ENCODE measurements around the gene CC2D2A. TPM values are rescaled to one million over a fixed set of nuclear protein-coding genes. Genes with fewer than 3 reads are reported as not detected.

CC2D2A gene
- total and polyA plus RNA-seq, 2 experiments from 2014 or later: 13.9 to 15.8 TPM

GRCh38 chr4:15478724-15479088, 9.0 kb downstream of the CC2D2A start:
- Mint-ChIP-seq H3K27ac (peak overlapping the region; percentile 94), H3K4me1 (peaks cover 13% of the 10 kb centered on the region), H3K36me3 (ENCODE audit: low read depth) (peaks cover 9% of the 10 kb centered on the region), H3K4me3 (peak overlapping the region; percentile 82), H3K27me3 (ENCODE audit: insufficient read depth, low read depth, poor library complexity) (no peaks in the 10 kb centered on the region), H3K9me3 (no peaks in the 10 kb centered on the region)
- 0 out of 2 replicates have a peak overlapping the region, but pooled peaks have one; percentile 90 for H3K27ac ChIP-seq (ENCODE audit: low read depth)
- H3K27me3 ChIP-seq (ENCODE audit: insufficient read depth): no peaks in the 10 kb centered on the region
- peak overlapping the region; percentile 92 for H2AFZ ChIP-seq
- H3K36me3 ChIP-seq (ENCODE audit: insufficient read depth): no peaks in the 10 kb centered on the region
- no peaks in the 10 kb centered on the region; the same call in 1 of the 2 replicates for H3K79me2 ChIP-seq (replicated peaks; ENCODE audit: insufficient read depth)
- DNase-seq (ENCODE audit: low spot score) (no peak), ATAC-seq (peak; percentile 8)
- H3F3A ChIP-seq (replicated peaks; ENCODE audit: low read depth): no peaks in the 10 kb centered on the region
- TF ChIP-seq EZH2 (IDR thresholded peaks at IDR 0.05; ENCODE audit: low read depth, unreplicated experiment) (no peak), CTCF (conservative IDR thresholded peaks at IDR 0.05; ENCODE audit: low read depth in 2 of 2) (no peak), REST (IDR thresholded peaks at IDR 0.05; ENCODE audit: unreplicated experiment) (no peak), ZNF114 (CRISPR knock-in tag; IDR thresholded peaks at IDR 0.05) (no peak), EZH2phosphoT487 (IDR thresholded peaks at IDR 0.05; ENCODE audit: unreplicated experiment) (no peak), ZNF462 (CRISPR knock-in tag; IDR thresholded peaks at IDR 0.05) (no peak), JUNB (IDR thresholded peaks at IDR 0.05; ENCODE audit: unreplicated experiment) (no peak), ETS1 (IDR thresholded peaks at IDR 0.05) (no peak), POLR2AphosphoS5 (IDR thresholded peaks at IDR 0.05; ENCODE audit: low read depth) (no peak), ZNF331 (CRISPR knock-in tag; IDR thresholded peaks at IDR 0.05; ENCODE audit: low read depth) (no peak), NANOG (IDR thresholded peaks at IDR 0.05; ENCODE audit: borderline replicate concordance) (no peak), STAT1 (IDR thresholded peaks at IDR 0.05; ENCODE audit: unreplicated experiment) (no peak)
- no peak overlapping the region for H3K4me2 ChIP-seq
- peak overlapping the region; percentile 53; the same call in 1 of the 2 replicates for H3K4me3 ChIP-seq
- peaks cover 11% of the 10 kb centered on the region for H3K4me1 ChIP-seq (ENCODE audit: insufficient read depth)
- no peaks in the 10 kb centered on the region for H3K9me2 ChIP-seq (ENCODE audit: insufficient read depth)
- no peaks in the 10 kb centered on the region for H4K20me1 ChIP-seq (replicated peaks; ENCODE audit: insufficient read depth)
